K562 (cell line): Measurements from ENCODE around the gene NFIC. TPM values are rescaled to one million over a fixed set of nuclear protein-coding genes. Genes with fewer than 3 reads are reported as not detected.

Experiments used
- C11orf30 ChIP-seq: fragments of 450-650 bp; IDR thresholded peaks from 2 replicates; pipeline ENCODE4 v1.6.1; 2016; ENCODE audit warnings: low read depth, mild to moderate bottlenecking
- CCNT2 ChIP-seq: IDR thresholded peaks from 2 replicates; pipeline ENCODE4 v1.6.1; 2011; ENCODE audit warnings: borderline replicate concordance, low read depth, mild to moderate bottlenecking, moderate library complexity, mixed read lengths, low read length; ENCODE audit not compliant: insufficient read length; ENCODE audit errors: extremely low read depth
- HDAC3 ChIP-seq: fragments of 450-650 bp; IDR thresholded peaks from 2 replicates; pipeline ENCODE4 v1.6.1; 2018; ENCODE audit warnings: borderline replicate concordance, mild to moderate bottlenecking, moderate library complexity; ENCODE audit not compliant: partially characterized antibody
- HMG20B ChIP-seq: fragments of 250-450 bp; sonication (Bioruptor Pico); IDR thresholded peaks from 2 replicates; pipeline ENCODE4 v1.5.0; 2021; ENCODE audit warnings: mild to moderate bottlenecking
- MTA2 ChIP-seq: fragments of 450-650 bp; IDR thresholded peaks from 2 replicates; pipeline ENCODE4 v1.6.1; 2016; ENCODE audit warnings: low read depth
- NCOA6 ChIP-seq: fragments of 450-650 bp; IDR thresholded peaks from 2 replicates; pipeline ENCODE4 v1.6.1; 2017; ENCODE audit warnings: mild to moderate bottlenecking
- OTX1 ChIP-seq: fragments of 450-650 bp; formaldehyde crosslinking; IDR thresholded peaks from 2 replicates; pipeline ENCODE4 v1.4.0; 2022; ENCODE audit warnings: mild to moderate bottlenecking
- POLR2AphosphoS5 ChIP-seq: IDR thresholded peaks from 2 replicates; pipeline ENCODE4 v1.6.1; 2011; ENCODE audit warnings: mild to moderate bottlenecking, low read depth, low read length, moderate library complexity; ENCODE audit not compliant: control insufficient read depth, insufficient read depth
- RBM15 ChIP-seq: fragments of 200-400 bp; formaldehyde crosslinking; IDR thresholded peaks from 2 replicates; pipeline ENCODE4 v1.6.1; 2018; ENCODE audit warnings: mild to moderate bottlenecking, low read length, moderate library complexity; ENCODE audit not compliant: insufficient read depth
- SMC3 ChIP-seq: conservative IDR thresholded peaks from 2 replicates; pipeline ENCODE4 v1.6.1; 2011; ENCODE audit warnings: low read depth, low read length, improper control_type of control experiment; ENCODE audit not compliant: insufficient read depth
- SP2 ChIP-seq: IDR thresholded peaks from 2 replicates; pipeline ENCODE4 v1.6.1; 2011; ENCODE audit warnings: mild to moderate bottlenecking, low read depth, low read length, moderate library complexity; ENCODE audit not compliant: poor library complexity, severe bottlenecking; ENCODE audit errors: extremely low read depth
- TAF9B ChIP-seq: fragments of 450-650 bp; IDR thresholded peaks from 2 replicates; pipeline ENCODE4 v1.6.1; 2018; ENCODE audit warnings: mild to moderate bottlenecking; ENCODE audit not compliant: partially characterized antibody
- TBP ChIP-seq: optimal IDR thresholded peaks from 2 replicates; pipeline ENCODE3; 2011; ENCODE audit warnings: low read depth, low read length, improper control_type of control experiment
- XRCC5 ChIP-seq: fragments of 200-400 bp; formaldehyde crosslinking; IDR thresholded peaks from 2 replicates; pipeline ENCODE4 v1.6.1; 2017; ENCODE audit warnings: low read depth, mild to moderate bottlenecking, low read length
- ZNF12 ChIP-seq: sonication (generic); formaldehyde crosslinking; IDR thresholded peaks from 2 replicates; pipeline ENCODE4 v1.4.0; 2020; ENCODE audit warnings: mild to moderate bottlenecking, missing genetic modification reagents
- ZNF316 ChIP-seq: fragments of 450-650 bp; IDR thresholded peaks from 2 replicates; pipeline ENCODE4 v1.6.1; 2016
- polyA plus RNA-seq, 8 experiments: library from polyadenylated mRNA; depleted of rRNA in 4 of 8; stranded (reverse) in 5 of 8; unstranded in 3 of 8; fragments of >200 nt; fragmentation: Nextera tagmentation in 2 of 8; fragmentation: Illumina TruSeq in 1 of 8; extraction: Ambion mirVana in 2 of 8; extraction: Trizol in 1 of 8; gene quantifications; 2 replicates each; pipeline versions ENCODE4 v1.2.1 to v1.2.3, GENCODE V29; 2011 to 2014; ENCODE audit warnings: inconsistent platforms in 1 of 8, missing spikeins in 1 of 8
- total RNA-seq, 7 experiments: library from RNA; depleted of rRNA in 6 of 7; stranded (reverse); fragments of >200 nt in 6 of 7; fragmentation: Illumina TruSeq in 2 of 7; extraction: Trizol in 2 of 7; gene quantifications; 2 replicates each; pipeline versions ENCODE4 v1.2.1 to v1.2.3, GENCODE V29; 2011 to 2021; ENCODE audit warnings: low replicate concordance in 1 of 7
- TF ChIP-seq, protein P1 (sequence below): sonication (generic); formaldehyde crosslinking; IDR thresholded peaks from 2 replicates; pipeline ENCODE4 v1.8.1; 2023; ENCODE audit warnings: mild to moderate bottlenecking, missing genetic modification reagents
- TF ChIP-seq, protein P2 (sequence below): sonication (generic); formaldehyde crosslinking; IDR thresholded peaks from 2 replicates; pipeline ENCODE4 v1.8.0; 2022; ENCODE audit warnings: mild to moderate bottlenecking, missing genetic modification reagents, borderline replicate concordance
- TF ChIP-seq, protein P3 (sequence below): IDR thresholded peaks from 3 replicates; pipeline ENCODE4 v1.6.1; 2011; ENCODE audit warnings: borderline replicate concordance, mild to moderate bottlenecking; ENCODE audit not compliant: insufficient read length, insufficient read depth
- TF ChIP-seq, protein P4 (sequence below): sonication (generic); formaldehyde crosslinking; IDR thresholded peaks from 2 replicates; pipeline ENCODE4 v1.8.0; 2022; ENCODE audit warnings: mild to moderate bottlenecking, missing genetic modification reagents

NFIC gene
- total and polyA plus RNA-seq, 9 of the 15 experiments (the other 6 are each of a cell fraction or from before 2014, with no cell fraction given), result 0.71 to 62.1 (median 6.9) TPM

DNA sequence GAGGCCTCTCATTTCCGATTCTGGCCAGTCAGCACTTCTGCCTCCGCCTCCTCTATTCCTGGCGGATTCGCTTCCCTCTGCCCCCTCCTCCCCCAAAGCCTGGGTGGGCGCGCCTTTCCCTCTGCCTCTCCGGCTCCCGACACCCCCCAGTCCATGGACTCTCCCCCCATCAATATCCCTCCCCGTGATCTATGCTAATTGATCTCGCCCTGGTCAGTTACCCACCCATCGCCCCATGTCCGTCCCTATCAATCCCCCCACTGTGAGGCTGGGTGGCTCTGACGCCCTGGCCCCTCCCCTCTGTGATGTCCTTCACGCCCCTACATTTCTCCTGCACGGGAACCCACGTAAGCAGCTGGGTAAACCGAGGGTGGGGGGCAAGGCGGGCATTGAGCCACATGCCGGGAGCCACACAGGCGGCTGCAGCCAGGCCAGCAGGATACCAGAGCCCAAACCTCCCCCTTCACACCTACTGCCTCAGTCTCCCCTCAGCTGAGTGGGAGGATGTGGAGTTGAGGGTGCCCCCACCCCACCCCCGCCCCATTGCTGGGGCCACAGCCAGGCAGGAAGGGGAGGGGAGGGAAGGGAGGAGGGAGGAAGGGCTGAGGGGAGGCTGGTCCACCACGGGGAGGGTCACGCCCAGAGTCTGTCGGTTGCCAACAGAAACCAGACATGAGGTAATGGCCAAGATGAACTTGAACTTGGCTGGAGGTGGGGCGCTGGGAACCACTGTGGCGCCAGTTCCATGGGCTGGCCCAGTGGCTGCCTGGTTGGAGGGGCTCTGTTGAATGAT lies 92.9 kb downstream of the NFIC start (continued):
- TF ChIP-seq HDAC3 (no peak), ZNF12 (CRISPR knock-in tag) (no peak), OTX1 (CRISPR knock-in tag) (no peak), RBM15 (no peak), MTA2 (no peak), TBP (no peak), HMG20B (CRISPR knock-in tag) (no peak), SMC3 (no peak), C11orf30 (peak; percentile 86), NCOA6 (no peak), TAF9B (no peak), XRCC5 (no peak), ZNF316 (peak; percentile 91), SP2 (no peak), POLR2AphosphoS5 (peak; percentile 47; the same call in 1 of the 2 replicates), CCNT2 (no peak)
- TF ChIP-seq, protein P1, sequence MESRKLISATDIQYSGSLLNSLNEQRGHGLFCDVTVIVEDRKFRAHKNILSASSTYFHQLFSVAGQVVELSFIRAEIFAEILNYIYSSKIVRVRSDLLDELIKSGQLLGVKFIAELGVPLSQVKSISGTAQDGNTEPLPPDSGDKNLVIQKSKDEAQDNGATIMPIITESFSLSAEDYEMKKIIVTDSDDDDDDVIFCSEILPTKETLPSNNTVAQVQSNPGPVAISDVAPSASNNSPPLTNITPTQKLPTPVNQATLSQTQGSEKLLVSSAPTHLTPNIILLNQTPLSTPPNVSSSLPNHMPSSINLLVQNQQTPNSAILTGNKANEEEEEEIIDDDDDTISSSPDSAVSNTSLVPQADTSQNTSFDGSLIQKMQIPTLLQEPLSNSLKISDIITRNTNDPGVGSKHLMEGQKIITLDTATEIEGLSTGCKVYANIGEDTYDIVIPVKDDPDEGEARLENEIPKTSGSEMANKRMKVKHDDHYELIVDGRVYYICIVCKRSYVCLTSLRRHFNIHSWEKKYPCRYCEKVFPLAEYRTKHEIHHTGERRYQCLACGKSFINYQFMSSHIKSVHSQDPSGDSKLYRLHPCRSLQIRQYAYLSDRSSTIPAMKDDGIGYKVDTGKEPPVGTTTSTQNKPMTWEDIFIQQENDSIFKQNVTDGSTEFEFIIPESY, result peak; percentile 97
- TF ChIP-seq, protein P2, sequence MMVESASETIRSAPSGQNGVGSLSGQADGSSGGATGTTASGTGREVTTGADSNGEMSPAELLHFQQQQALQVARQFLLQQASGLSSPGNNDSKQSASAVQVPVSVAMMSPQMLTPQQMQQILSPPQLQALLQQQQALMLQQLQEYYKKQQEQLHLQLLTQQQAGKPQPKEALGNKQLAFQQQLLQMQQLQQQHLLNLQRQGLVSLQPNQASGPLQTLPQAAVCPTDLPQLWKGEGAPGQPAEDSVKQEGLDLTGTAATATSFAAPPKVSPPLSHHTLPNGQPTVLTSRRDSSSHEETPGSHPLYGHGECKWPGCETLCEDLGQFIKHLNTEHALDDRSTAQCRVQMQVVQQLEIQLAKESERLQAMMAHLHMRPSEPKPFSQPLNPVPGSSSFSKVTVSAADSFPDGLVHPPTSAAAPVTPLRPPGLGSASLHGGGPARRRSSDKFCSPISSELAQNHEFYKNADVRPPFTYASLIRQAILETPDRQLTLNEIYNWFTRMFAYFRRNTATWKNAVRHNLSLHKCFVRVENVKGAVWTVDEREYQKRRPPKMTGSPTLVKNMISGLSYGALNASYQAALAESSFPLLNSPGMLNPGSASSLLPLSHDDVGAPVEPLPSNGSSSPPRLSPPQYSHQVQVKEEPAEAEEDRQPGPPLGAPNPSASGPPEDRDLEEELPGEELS (CRISPR knock-in tag), result no peak
- TF ChIP-seq, protein P3, sequence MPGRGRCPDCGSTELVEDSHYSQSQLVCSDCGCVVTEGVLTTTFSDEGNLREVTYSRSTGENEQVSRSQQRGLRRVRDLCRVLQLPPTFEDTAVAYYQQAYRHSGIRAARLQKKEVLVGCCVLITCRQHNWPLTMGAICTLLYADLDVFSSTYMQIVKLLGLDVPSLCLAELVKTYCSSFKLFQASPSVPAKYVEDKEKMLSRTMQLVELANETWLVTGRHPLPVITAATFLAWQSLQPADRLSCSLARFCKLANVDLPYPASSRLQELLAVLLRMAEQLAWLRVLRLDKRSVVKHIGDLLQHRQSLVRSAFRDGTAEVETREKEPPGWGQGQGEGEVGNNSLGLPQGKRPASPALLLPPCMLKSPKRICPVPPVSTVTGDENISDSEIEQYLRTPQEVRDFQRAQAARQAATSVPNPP, result no peak
- TF ChIP-seq, protein P4, sequence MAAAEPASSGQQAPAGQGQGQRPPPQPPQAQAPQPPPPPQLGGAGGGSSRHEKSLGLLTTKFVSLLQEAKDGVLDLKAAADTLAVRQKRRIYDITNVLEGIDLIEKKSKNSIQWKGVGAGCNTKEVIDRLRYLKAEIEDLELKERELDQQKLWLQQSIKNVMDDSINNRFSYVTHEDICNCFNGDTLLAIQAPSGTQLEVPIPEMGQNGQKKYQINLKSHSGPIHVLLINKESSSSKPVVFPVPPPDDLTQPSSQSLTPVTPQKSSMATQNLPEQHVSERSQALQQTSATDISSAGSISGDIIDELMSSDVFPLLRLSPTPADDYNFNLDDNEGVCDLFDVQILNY (CRISPR knock-in tag), result no peak
